ENCODE results near the gene DEK. TPM values are rescaled to one million over a fixed set of nuclear protein-coding genes. Genes with fewer than 3 reads are reported as not detected.

Gene DEK
- polyA plus RNA-seq, 2 of the 4 experiments (the other 2 are of a cell fraction), result 96.4 to 146 TPM

GRCh38 chr6:18263418-18264218 is 712 bp downstream of the DEK start:
- ATAC-seq (peak; percentile 45 to 52; a peak in 5 of 6 replicates), DNase-seq (ENCODE audit: low read depth in 1 of 2, low spot score in 1 of 2) (peak in 1 of 2 experiments; percentile 8), FAIRE-seq (no peak)
- H3K9me3 ChIP-seq, result no peaks in the 10 kb centered on the region
- ChIA-PET CTCF (no interaction called here), POLR2A (interaction anchor here (0.6 to 1.0 kb wide), 2 partner anchors 17 to 107 kb away, joined by 3 to 4 read pairs; no protein-coding TSS in a partner anchor)
- TF ChIP-seq USF2 (IDR thresholded peaks at IDR 0.05), result no peak
- 0 out of 2 replicates have a peak, but pooled peaks have one; percentile 1 for TF ChIP-seq PHF8 (IDR thresholded peaks at IDR 0.05; ENCODE audit: borderline replicate concordance, low read depth)
- TF ChIP-seq PBX3 (IDR thresholded peaks at IDR 0.05), result no peak
- no peak for TF ChIP-seq CEBPB (IDR thresholded peaks at IDR 0.05)
- no peak for TF ChIP-seq REST (IDR thresholded peaks at IDR 0.05)
- TF ChIP-seq MAX (IDR thresholded peaks at IDR 0.05), result 0 out of 2 replicates have a peak, but pooled peaks have one; percentile 20
- H3K4me2 ChIP-seq, result peak overlapping the region; percentile 84
- H3K27ac ChIP-seq, result peak overlapping the region; percentile 96 to 97
- H3K4me3 ChIP-seq, result peak overlapping the region; percentile 83
- H3K4me1 ChIP-seq, result peaks cover 37% of the 10 kb centered on the region
- WGBS (ENCODE audit: missing lambda C conversion rate), result 2% methylated on average over 22 of the region's 50 CpGs

- ChIA-PET CTCF (interaction anchor here (0.7 kb wide), 1 partner anchor 17 kb away, joined by 3 read pairs; no protein-coding TSS in a partner anchor), POLR2A (no interaction called here)
- FAIRE-seq (no peak), ATAC-seq (no peak), DNase-seq (ENCODE audit: low read depth in 1 of 2, low spot score in 1 of 2) (peak in 1 of 2 experiments; percentile 7)
- Histone ChIP-seq H3K4me3 (peak overlapping the region; percentile 83), H3K27ac (peak overlapping the region; percentile 96 to 97), H3K4me2 (peak overlapping the region; percentile 84), H3K4me1 (peaks cover 37% of the 10 kb centered on the region), H3K9me3 (no peaks in the 10 kb centered on the region)
- TF ChIP-seq MAFK (IDR thresholded peaks at IDR 0.05; ENCODE audit: partially characterized antibody) (no peak), CBX2 (IDR thresholded peaks at IDR 0.05; ENCODE audit: borderline replicate concordance, low read depth) (no peak), HOXB5 (CRISPR knock-in tag; IDR thresholded peaks at IDR 0.05) (no peak), RCOR1 (IDR thresholded peaks at IDR 0.05; ENCODE audit: low read depth, low read length) (no peak), ELK1 (IDR thresholded peaks at IDR 0.05; ENCODE audit: low read depth, low read length) (no peak), TP53 (CRISPR knock-in tag; IDR thresholded peaks at IDR 0.05) (no peak), ZFP36 (IDR thresholded peaks at IDR 0.05; ENCODE audit: borderline replicate concordance, partially characterized antibody) (no peak)
- 3% methylated on average over 18 of the region's 18 CpGs for WGBS (ENCODE audit: missing lambda C conversion rate)
Measured at GRCh38 chr6:18262702-18263417, 1.5 kb downstream of the DEK start.

Measured in A549 (cell line).